ENCODE results near the gene VPS37C.

VPS37C gene

DNA sequence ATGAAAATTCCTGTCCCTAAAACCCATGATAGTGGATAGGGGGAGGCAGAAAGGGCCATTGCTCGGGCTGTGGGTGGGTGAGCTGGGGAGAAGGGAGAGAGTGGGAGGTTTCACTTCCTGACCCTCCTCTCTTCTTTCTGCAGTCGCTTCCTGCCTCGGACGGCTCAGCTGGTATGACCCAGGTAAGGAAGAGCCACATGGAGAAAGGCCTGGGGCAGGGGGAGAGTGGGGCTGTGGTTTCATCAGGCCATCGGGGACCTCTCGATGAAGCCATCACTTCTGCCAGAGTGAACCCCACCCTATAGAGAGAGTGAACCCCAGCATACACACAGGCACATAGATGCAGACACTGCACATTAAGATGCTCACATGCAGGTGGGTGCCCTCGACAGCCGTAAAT, 46.3 kb downstream of the VPS37C start:
- H3K36me3 ChIP-seq (replicated peaks; ENCODE audit: low read depth, low read length), result no peaks in the 10 kb centered on the region
- H3K4me2 ChIP-seq (ENCODE audit: low read length), result peak overlapping the region; percentile 39
- H3K4me3 ChIP-seq (ENCODE audit: low read length), result peak overlapping the region; percentile 25

DNA sequence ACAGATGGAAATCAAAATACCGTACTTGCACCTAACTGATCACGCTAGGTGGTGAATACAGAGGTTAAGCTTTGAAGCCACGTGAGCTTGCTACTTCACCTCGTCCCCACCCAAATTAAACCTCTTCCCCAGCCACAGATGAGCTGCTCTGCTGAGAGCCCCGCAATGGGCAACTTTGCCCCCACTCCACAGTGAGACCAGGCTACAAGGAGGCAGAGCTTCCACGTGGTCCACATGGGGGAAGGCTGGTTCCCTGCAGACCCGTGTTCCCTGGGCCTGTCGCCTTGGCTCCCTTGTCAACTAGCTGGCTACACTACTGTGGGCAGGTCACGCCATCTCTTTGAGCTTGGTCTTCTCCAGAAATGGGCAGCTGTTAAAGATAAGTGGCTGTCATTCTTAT, 48.0 kb downstream of the VPS37C start:
- no peak overlapping the region for H3K4me2 ChIP-seq (ENCODE audit: low read length)
- H3K9me3 ChIP-seq (ENCODE audit: insufficient read depth, low read length), result no peaks in the 10 kb centered on the region
- H3K27ac ChIP-seq (ENCODE audit: low read length), result no peak overlapping the region
- no peaks in the 10 kb centered on the region for H4K20me1 ChIP-seq (ENCODE audit: insufficient read depth, low read length)
- no peaks in the 10 kb centered on the region for H3K79me2 ChIP-seq (ENCODE audit: low read length)
- H3K4me3 ChIP-seq (ENCODE audit: low read length), result no peak overlapping the region
- no peak overlapping the region for H3K9ac ChIP-seq (ENCODE audit: low read length)
- H2AFZ ChIP-seq (ENCODE audit: low read depth, low read length), result no peak overlapping the region
- H3K27me3 ChIP-seq (ENCODE audit: low read depth, low read length), result no peaks in the 10 kb centered on the region
- H3K36me3 ChIP-seq (replicated peaks; ENCODE audit: low read depth, low read length), result no peaks in the 10 kb centered on the region
- no peak for TF ChIP-seq EZH2phosphoT487 (IDR thresholded peaks at IDR 0.05; ENCODE audit: low read depth)
- TF ChIP-seq, protein P1, sequence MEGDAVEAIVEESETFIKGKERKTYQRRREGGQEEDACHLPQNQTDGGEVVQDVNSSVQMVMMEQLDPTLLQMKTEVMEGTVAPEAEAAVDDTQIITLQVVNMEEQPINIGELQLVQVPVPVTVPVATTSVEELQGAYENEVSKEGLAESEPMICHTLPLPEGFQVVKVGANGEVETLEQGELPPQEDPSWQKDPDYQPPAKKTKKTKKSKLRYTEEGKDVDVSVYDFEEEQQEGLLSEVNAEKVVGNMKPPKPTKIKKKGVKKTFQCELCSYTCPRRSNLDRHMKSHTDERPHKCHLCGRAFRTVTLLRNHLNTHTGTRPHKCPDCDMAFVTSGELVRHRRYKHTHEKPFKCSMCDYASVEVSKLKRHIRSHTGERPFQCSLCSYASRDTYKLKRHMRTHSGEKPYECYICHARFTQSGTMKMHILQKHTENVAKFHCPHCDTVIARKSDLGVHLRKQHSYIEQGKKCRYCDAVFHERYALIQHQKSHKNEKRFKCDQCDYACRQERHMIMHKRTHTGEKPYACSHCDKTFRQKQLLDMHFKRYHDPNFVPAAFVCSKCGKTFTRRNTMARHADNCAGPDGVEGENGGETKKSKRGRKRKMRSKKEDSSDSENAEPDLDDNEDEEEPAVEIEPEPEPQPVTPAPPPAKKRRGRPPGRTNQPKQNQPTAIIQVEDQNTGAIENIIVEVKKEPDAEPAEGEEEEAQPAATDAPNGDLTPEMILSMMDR (IDR thresholded peaks at IDR 0.05; ENCODE audit: low read depth, low read length), result no peak
- peaks cover 17% of the 10 kb centered on the region for H3K4me1 ChIP-seq (ENCODE audit: low read length)

More for the DNA sequence above, 46.3 kb downstream of the VPS37C start:
- peak overlapping the region; percentile 21; the same call in 1 of the 2 replicates for H2AFZ ChIP-seq (ENCODE audit: low read depth, low read length)
- H3K9me3 ChIP-seq (ENCODE audit: insufficient read depth, low read length), result no peaks in the 10 kb centered on the region
- no peak overlapping the region for H3K9ac ChIP-seq (ENCODE audit: low read length)
- H3K27me3 ChIP-seq (ENCODE audit: low read depth, low read length), result no peaks in the 10 kb centered on the region
- H3K79me2 ChIP-seq (ENCODE audit: low read length), result no peaks in the 10 kb centered on the region
- no peaks in the 10 kb centered on the region for H4K20me1 ChIP-seq (ENCODE audit: insufficient read depth, low read length)
- TF ChIP-seq, protein P1 (IDR thresholded peaks at IDR 0.05; ENCODE audit: low read depth, low read length), result no peak
- TF ChIP-seq EZH2phosphoT487 (IDR thresholded peaks at IDR 0.05; ENCODE audit: low read depth), result no peak
- no peak overlapping the region for H3K27ac ChIP-seq (ENCODE audit: low read length)
- peaks cover 17% of the 10 kb centered on the region for H3K4me1 ChIP-seq (ENCODE audit: low read length)

DNA sequence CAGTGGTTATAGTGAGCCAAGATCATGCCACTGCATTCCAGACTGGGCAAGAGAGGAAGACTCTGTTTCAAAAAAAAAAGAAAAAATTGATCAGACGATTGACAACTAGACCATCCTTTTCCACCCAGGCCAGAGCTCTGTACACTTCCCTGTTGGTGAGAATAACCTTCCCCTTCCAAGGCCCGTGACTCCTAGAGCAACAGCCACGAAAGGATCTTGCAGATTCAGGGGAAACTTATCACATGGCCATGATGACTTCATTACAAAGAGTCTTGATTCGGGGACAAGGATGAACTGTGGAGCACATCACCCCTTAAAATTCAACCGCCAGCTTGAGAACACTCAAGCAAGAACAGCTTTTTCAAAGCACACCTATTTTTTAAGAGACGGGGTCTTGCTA, 48.7 kb downstream of the VPS37C start:
- Histone ChIP-seq H3K9ac (ENCODE audit: low read length) (no peak overlapping the region), H3K4me3 (ENCODE audit: low read length) (no peak overlapping the region), H4K20me1 (ENCODE audit: insufficient read depth, low read length) (no peaks in the 10 kb centered on the region), H2AFZ (ENCODE audit: low read depth, low read length) (no peak overlapping the region), H3K27ac (ENCODE audit: low read length) (no peak overlapping the region), H3K79me2 (ENCODE audit: low read length) (no peaks in the 10 kb centered on the region), H3K4me2 (ENCODE audit: low read length) (no peak overlapping the region), H3K4me1 (ENCODE audit: low read length) (peaks cover 17% of the 10 kb centered on the region), H3K27me3 (ENCODE audit: low read depth, low read length) (no peaks in the 10 kb centered on the region), H3K36me3 (replicated peaks; ENCODE audit: low read depth, low read length) (no peaks in the 10 kb centered on the region), H3K9me3 (ENCODE audit: insufficient read depth, low read length) (no peaks in the 10 kb centered on the region)
- no peak for TF ChIP-seq EZH2phosphoT487 (IDR thresholded peaks at IDR 0.05; ENCODE audit: low read depth)
- TF ChIP-seq, protein P1 (IDR thresholded peaks at IDR 0.05; ENCODE audit: low read depth, low read length), result no peak

DNA sequence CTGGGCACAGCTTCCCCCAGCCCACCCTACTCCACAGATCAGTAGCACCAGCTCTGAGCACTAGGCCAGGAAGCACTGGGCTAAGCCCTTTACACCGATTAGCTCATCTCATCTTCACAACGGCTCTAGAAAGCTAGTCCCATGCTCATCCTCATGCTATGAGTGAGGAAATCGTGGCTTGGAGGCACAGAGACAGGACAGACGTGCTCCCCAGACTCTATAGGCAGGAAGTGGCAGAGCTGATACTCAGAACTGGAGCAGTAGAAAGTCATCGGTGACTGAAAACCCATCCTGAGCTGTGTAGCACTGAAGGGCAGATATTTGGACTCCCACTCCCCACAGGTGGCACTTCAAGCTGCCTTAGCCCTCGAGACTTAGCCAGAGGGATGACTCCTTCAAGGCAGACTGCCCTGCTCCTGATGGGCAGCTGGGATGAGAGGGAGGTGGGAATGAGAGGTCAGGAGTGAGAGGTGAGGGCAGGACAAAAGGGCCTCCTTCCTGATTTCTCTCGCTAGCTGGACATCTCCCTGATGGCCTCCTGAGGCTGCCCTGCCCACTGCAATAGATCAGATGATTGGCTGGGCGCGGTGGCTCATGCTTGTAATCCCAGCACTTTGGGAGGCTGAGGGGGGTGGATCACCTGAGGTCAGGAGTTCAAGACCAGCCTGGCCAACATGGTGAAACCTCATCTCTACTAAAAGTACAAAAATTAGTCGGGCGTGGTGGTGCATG, 49.3 kb downstream of the VPS37C start:
- H3K4me3 ChIP-seq (ENCODE audit: low read length), result no peak overlapping the region
- H3K27me3 ChIP-seq (ENCODE audit: low read depth, low read length), result no peaks in the 10 kb centered on the region
- peaks cover 17% of the 10 kb centered on the region for H3K4me1 ChIP-seq (ENCODE audit: low read length)
- no peaks in the 10 kb centered on the region for H3K79me2 ChIP-seq (ENCODE audit: low read length)
- no peak overlapping the region for H3K4me2 ChIP-seq (ENCODE audit: low read length)
- TF ChIP-seq, protein P1 (IDR thresholded peaks at IDR 0.05; ENCODE audit: low read depth, low read length), result no peak
- no peak for TF ChIP-seq EZH2phosphoT487 (IDR thresholded peaks at IDR 0.05; ENCODE audit: low read depth)
- no peaks in the 10 kb centered on the region for H4K20me1 ChIP-seq (ENCODE audit: insufficient read depth, low read length)
- H2AFZ ChIP-seq (ENCODE audit: low read depth, low read length), result no peak overlapping the region
- no peak overlapping the region for H3K9ac ChIP-seq (ENCODE audit: low read length)
- H3K27ac ChIP-seq (ENCODE audit: low read length), result no peak overlapping the region
- H3K36me3 ChIP-seq (replicated peaks; ENCODE audit: low read depth, low read length), result no peaks in the 10 kb centered on the region
- no peaks in the 10 kb centered on the region for H3K9me3 ChIP-seq (ENCODE audit: insufficient read depth, low read length)

All from OCI-LY3 (cell line).